HG02571 (cell line): Measurements from ENCODE around the gene NHSL1.
"Not testable (repeated sequence)": the region's sequence is repeated elsewhere in the genome, so short reads cannot be mapped to it uniquely, and the experiment has no call there.

Experiments
- ATAC-seq: cut with Tn5 transposase; IDR thresholded peaks from one replicate; pipeline ENCODE4 v1.9.1; 2021; ENCODE audit warnings: mild to moderate bottlenecking, moderate library complexity; ENCODE audit not compliant: unreplicated experiment

NHSL1 gene

GRCh38 chr6:138430361-138431145 lies 68.7 kb downstream of the NHSL1 start:
- no peak for ATAC-seq

GRCh38 chr6:138429761-138430160 lies 69.5 kb downstream of the NHSL1 start:
- no peak for ATAC-seq

- no peak for ATAC-seq
These were observed 70.2 kb downstream of the NHSL1 start for GRCh38 chr6:138428944-138429598.

- no peak for ATAC-seq
These were observed 71.6 kb downstream of the NHSL1 start for GRCh38 chr6:138427701-138428100.

GRCh38 chr6:138426500-138427123 lies 72.7 kb downstream of the NHSL1 start:
- no peak for ATAC-seq

- not testable (repeated sequence) for ATAC-seq
These were observed 74.0 kb downstream of the NHSL1 start for GRCh38 chr6:138425256-138425655.

GRCh38 chr6:138424004-138424904 lies 75.0 kb downstream of the NHSL1 start:
- ATAC-seq: no peak

- ATAC-seq: no peak
These were observed 76.4 kb downstream of the NHSL1 start for GRCh38 chr6:138422861-138423260.

- no peak for ATAC-seq
These were observed 77.7 kb downstream of the NHSL1 start for GRCh38 chr6:138421608-138422007.

GRCh38 chr6:138421089-138421488 lies 78.2 kb downstream of the NHSL1 start:
- no peak for ATAC-seq

GRCh38 chr6:138420356-138420755 lies 78.9 kb downstream of the NHSL1 start:
- ATAC-seq: no peak

GRCh38 chr6:138419766-138420165 lies 79.5 kb downstream of the NHSL1 start:
- ATAC-seq: no peak

- no peak for ATAC-seq
These were observed 81.1 kb downstream of the NHSL1 start for GRCh38 chr6:138418118-138418742.

- no peak for ATAC-seq
These were observed 81.7 kb downstream of the NHSL1 start for GRCh38 chr6:138417493-138418117.

- ATAC-seq: no peak
These were observed 83.1 kb downstream of the NHSL1 start for GRCh38 chr6:138416206-138416605.

- no peak for ATAC-seq
These were observed 84.2 kb downstream of the NHSL1 start for GRCh38 chr6:138415125-138415524.

GRCh38 chr6:138410972-138411880 lies 88.1 kb downstream of the NHSL1 start:
- ATAC-seq: peak; percentile 59

- no peak for ATAC-seq
These were observed 89.1 kb downstream of the NHSL1 start for GRCh38 chr6:138410048-138410735.
